H1 (cell line): ENCODE data around the gene FAM241B. TPM values are rescaled to one million over a fixed set of nuclear protein-coding genes. Genes with fewer than 3 reads are reported as not detected.
A peak's percentile ranks its signal among the peaks of the same experiment; 100 is the strongest.

ENCODE experiments used
- CTCF ChIA-PET: fragments of 300-600 bp; sonication (Branson Sonifier 250); formaldehyde crosslinking; loops from one replicate; lab custom pipeline; 2021; ENCODE audit not compliant: partially characterized antibody; lab: Charles Lee
- POLR2A ChIA-PET: fragments of 300-600 bp; sonication (Branson Sonifier 250); formaldehyde crosslinking; loops from one replicate; lab custom pipeline; 2021; ENCODE audit warnings: inconsistent platforms; ENCODE audit not compliant: partially characterized antibody; lab: Charles Lee
- DNase-seq, 2 experiments: peaks; one replicate each; pipeline versions ENCODE4 v3.0.0 to v3.0.0-alpha.2; 2010 to 2022; ENCODE audit warnings: low spot score in 2 of 2, low read depth in 1 of 2, mixed read lengths in 1 of 2
- FAIRE-seq: peaks from 2 replicates; lab custom pipeline; 2011; peaks lifted over from hg19 to GRCh38; lab: Jason Lieb, UNC
- H2AFZ ChIP-seq: 2 replicates; pipeline ENCODE4 v1.8.1; 2012; ENCODE audit warnings: low read length, inconsistent platforms
- H2AK5ac ChIP-seq: 2 replicates; pipeline ENCODE4 v1.6.1; 2013; ENCODE audit warnings: low read depth, low read length
- H2BK120ac ChIP-seq: replicated peaks from 2 replicates; pipeline ENCODE3; 2013; ENCODE audit warnings: low read depth, low read length, inconsistent platforms
- H2BK12ac ChIP-seq: 2 replicates; pipeline ENCODE4 v1.6.1; 2013; ENCODE audit warnings: low read depth, low read length
- H2BK15ac ChIP-seq: 2 replicates; pipeline ENCODE4 v1.6.1; 2013; ENCODE audit warnings: low read length
- H2BK20ac ChIP-seq: 2 replicates; pipeline ENCODE4 v1.6.1; 2013; ENCODE audit warnings: low read length
- H2BK5ac ChIP-seq: 2 replicates; pipeline ENCODE4 v1.6.1; 2013; ENCODE audit warnings: low read depth, low read length
- H3K14ac ChIP-seq: 2 replicates; pipeline ENCODE4 v1.6.1; 2013; ENCODE audit warnings: inconsistent platforms; ENCODE audit not compliant: insufficient read length
- H3K18ac ChIP-seq: 2 replicates; pipeline ENCODE4 v1.6.1; 2013; ENCODE audit warnings: low read length; ENCODE audit errors: extremely low read depth
- H3K23ac ChIP-seq: 2 replicates; pipeline ENCODE4 v1.6.1; 2013; ENCODE audit warnings: inconsistent platforms; ENCODE audit not compliant: insufficient read length
- H3K23me2 ChIP-seq: 2 replicates; pipeline ENCODE4 v1.6.1; 2013; ENCODE audit warnings: low read depth, low read length
- H3K27ac ChIP-seq: 2 replicates; pipeline ENCODE4 v1.6.1; 2011; ENCODE audit warnings: low read depth, low read length, inconsistent platforms
- H3K27me3 ChIP-seq, 4 experiments: replicated peaks in 1 of 4; 1 replicate in 1 of 4; 2 replicates in 3 of 4; pipeline versions ENCODE4 v1.6.1 to v1.8.1; 2011 to 2013; ENCODE audit warnings: low read length in 3 of 4, mild to moderate bottlenecking in 3 of 4, inconsistent platforms in 2 of 4, mixed read lengths in 2 of 4, moderate library complexity in 1 of 4; ENCODE audit not compliant: control insufficient read depth in 3 of 4, insufficient read depth in 3 of 4; ENCODE audit errors: extremely low read depth in 1 of 4
- H3K36me3 ChIP-seq, 4 experiments: 2 replicates each; pipeline versions ENCODE4 v1.6.1 to v1.8.1; 2011 to 2013; ENCODE audit warnings: mild to moderate bottlenecking in 4 of 4, low read length in 3 of 4, moderate library complexity in 2 of 4, control low read depth in 1 of 4, inconsistent platforms in 1 of 4; ENCODE audit not compliant: insufficient read depth in 4 of 4, control insufficient read depth in 2 of 4
- H3K4ac ChIP-seq: replicated peaks from 2 replicates; pipeline ENCODE3; 2013; ENCODE audit warnings: low read length, low read depth, mixed read lengths, inconsistent platforms; ENCODE audit not compliant: insufficient read length
- H3K4me1 ChIP-seq, 4 experiments: replicated peaks in 1 of 4; 1 replicate in 1 of 4; 2 replicates in 3 of 4; pipeline versions ENCODE4 v1.6.1 to v1.8.1; 2011 to 2013; ENCODE audit warnings: low read length in 3 of 4, inconsistent platforms in 2 of 4, mixed read lengths in 1 of 4; ENCODE audit not compliant: insufficient read depth in 4 of 4, control insufficient read depth in 3 of 4
- H3K4me2 ChIP-seq, 2 experiments: 2 replicates each; pipeline versions ENCODE4 v1.6.1 to v1.8.1; 2011 to 2013; ENCODE audit warnings: low read depth in 2 of 2, low read length in 2 of 2, control low read depth in 1 of 2, inconsistent platforms in 1 of 2, mild to moderate bottlenecking in 1 of 2; ENCODE audit not compliant: insufficient read depth in 1 of 2
- H3K4me3 ChIP-seq, 4 experiments: fragments of 200-600, 300-600 bp in 1 of 4; sonication (generic), shearing (Covaris generic), sonication (Bioruptor Twin) in 1 of 4; 2 replicates each; pipeline versions ENCODE4 v1.5.1 to v1.8.1; 2011 to 2016; ENCODE audit warnings: low read length in 4 of 4, low read depth in 3 of 4, control low read depth in 2 of 4, inconsistent platforms in 2 of 4, mild to moderate bottlenecking in 2 of 4, mixed read lengths in 1 of 4, moderate library complexity in 1 of 4; ENCODE audit not compliant: insufficient read depth in 2 of 4; ENCODE audit errors: extremely low read depth in 1 of 4
- H3K56ac ChIP-seq: replicated peaks from 2 replicates; pipeline ENCODE3; 2013; ENCODE audit warnings: low read depth, mild to moderate bottlenecking, mixed read lengths, low read length, inconsistent platforms; ENCODE audit not compliant: insufficient read length
- H3K79me1 ChIP-seq: 2 replicates; pipeline ENCODE4 v1.6.1; 2013; ENCODE audit warnings: low read depth, low read length, control low read depth
- H3K79me2 ChIP-seq, 2 experiments: 2 replicates each; pipeline versions ENCODE4 v1.6.1 to v1.8.1; 2012 to 2013; ENCODE audit warnings: low read length in 2 of 2, mild to moderate bottlenecking in 2 of 2, inconsistent platforms in 1 of 2; ENCODE audit not compliant: insufficient read depth in 2 of 2, control insufficient read depth in 1 of 2
- H3K9ac ChIP-seq, 4 experiments: replicated peaks in 1 of 4; 1 replicate in 1 of 4; 2 replicates in 3 of 4; pipeline versions ENCODE4 v1.6.1 to v1.8.1; 2011 to 2013; ENCODE audit warnings: low read depth in 3 of 4, low read length in 3 of 4, control low read depth in 2 of 4, mild to moderate bottlenecking in 2 of 4, moderate library complexity in 2 of 4, inconsistent platforms in 1 of 4; ENCODE audit errors: extremely low read depth in 1 of 4
- H3K9me3 ChIP-seq, 2 experiments: 2 replicates each; pipeline versions ENCODE4 v1.6.1 to v1.8.1; 2012 to 2013; ENCODE audit warnings: mild to moderate bottlenecking in 2 of 2, moderate library complexity in 2 of 2, control low read depth in 1 of 2, inconsistent platforms in 1 of 2, low read depth in 1 of 2, low read length in 1 of 2, mixed read lengths in 1 of 2; ENCODE audit not compliant: insufficient read depth in 2 of 2
- H4K20me1 ChIP-seq, 2 experiments: replicated peaks in 1 of 2; 2 replicates each; pipeline versions ENCODE3 to v1.8.1; 2011 to 2013; ENCODE audit warnings: inconsistent platforms in 2 of 2, low read length in 2 of 2, mild to moderate bottlenecking in 1 of 2; ENCODE audit not compliant: insufficient read depth in 2 of 2, control insufficient read depth in 1 of 2
- H4K5ac ChIP-seq: 2 replicates; pipeline ENCODE4 v1.6.1; 2013; ENCODE audit warnings: low read length, low read depth, mixed read lengths, inconsistent platforms; ENCODE audit not compliant: insufficient read length
- H4K8ac ChIP-seq: 2 replicates; pipeline ENCODE4 v1.8.0; 2013; ENCODE audit warnings: mild to moderate bottlenecking, moderate library complexity, low read length, inconsistent platforms; ENCODE audit not compliant: insufficient read depth; ENCODE audit errors: extremely low read depth
- H4K91ac ChIP-seq: replicated peaks from 2 replicates; pipeline ENCODE3; 2013; ENCODE audit warnings: low read length, mixed read lengths, inconsistent platforms; ENCODE audit not compliant: insufficient read length
- EGR1 ChIP-seq: IDR thresholded peaks from 2 replicates; pipeline ENCODE4 v1.6.1; 2011; ENCODE audit warnings: low read depth, low read length, borderline replicate concordance
- GTF2F1 ChIP-seq: IDR thresholded peaks from 2 replicates; pipeline ENCODE4 v1.6.1; 2012; ENCODE audit warnings: low read depth, low read length, improper control_type of control experiment, borderline replicate concordance
- PHF8 ChIP-seq: fragments of 200-600 bp; sonication (generic); conservative IDR thresholded peaks from 2 replicates; pipeline ENCODE4 v1.7.1; 2012; ENCODE audit warnings: low read depth, mild to moderate bottlenecking, inconsistent platforms, low read length, moderate library complexity
- RNF2 ChIP-seq: fragments of 200-900, 300-1000 bp; sonication (generic); IDR thresholded peaks from 2 replicates; pipeline ENCODE4 v1.7.1; 2016; ENCODE audit warnings: borderline replicate concordance, low read depth, mild to moderate bottlenecking, antibody characterized with exemption, low read length; ENCODE audit not compliant: poor library complexity, severe bottlenecking; ENCODE audit errors: missing control alignments
- RXRA ChIP-seq: IDR thresholded peaks from 2 replicates; pipeline ENCODE4 v1.6.1; 2011; ENCODE audit warnings: low read depth, mild to moderate bottlenecking, low read length, moderate library complexity; ENCODE audit not compliant: insufficient read depth
- SP2 ChIP-seq: IDR thresholded peaks from 2 replicates; pipeline ENCODE4 v1.6.1; 2012; ENCODE audit warnings: mild to moderate bottlenecking, low read length, inconsistent platforms
- SRF ChIP-seq: IDR thresholded peaks from 2 replicates; pipeline ENCODE4 v1.6.1; 2011; ENCODE audit warnings: mild to moderate bottlenecking, low read depth, low read length, moderate library complexity
- WGBS, 2 experiments: shearing (Covaris generic) in 1 of 2; methylation state at CpG; one replicate each; pipeline versions ENCODE4 v1.1.6 to v1.1.7; 2013 to 2015; ENCODE audit warnings: low lambda C conversion rate in 2 of 2, mixed read lengths in 2 of 2, inconsistent platforms in 1 of 2, low coverage in 1 of 2, missing lambda C conversion rate in 1 of 2; ENCODE audit not compliant: insufficient replicate concordance in 2 of 2, insufficient coverage in 1 of 2, insufficient read length in 1 of 2; ENCODE audit errors: extremely low coverage in 1 of 2, missing lambda C conversion rate in 1 of 2; 5-methylcytosine and 5-hydroxymethylcytosine counted together
- polyA plus RNA-seq, 7 experiments: library from polyadenylated mRNA; depleted of rRNA in 3 of 7; stranded (reverse) in 5 of 7; unstranded in 2 of 7; fragments of >200 nt in 5 of 7; fragments of 200-250 nt in 2 of 7; gene quantifications; 1 replicate in 5 of 7; 2 replicates in 1 of 7; 4 replicates in 1 of 7; pipeline versions ENCODE4 v1.2.1 to v1.2.3, GENCODE V29; 2011 to 2013; ENCODE audit warnings: missing spikeins in 2 of 7, mixed read lengths in 2 of 7
- total RNA-seq: library from RNA; stranded (reverse); fragmentation: NEBNext Ultra II Directional; extraction: Animal tissue kit (Norgen Biotek cat#: 25700); gene quantifications from 2 replicates; pipeline ENCODE4 v1.2.1, GENCODE V29; 2021
- TF ChIP-seq, protein P1 (sequence below), 3 experiments: IDR thresholded peaks; 1 replicate in 2 of 3; 2 replicates in 1 of 3; pipeline versions ENCODE4 v1.5.1 to v1.6.1; 2011; ENCODE audit warnings: low read length in 3 of 3, mild to moderate bottlenecking in 3 of 3, inconsistent platforms in 2 of 3, low read depth in 1 of 3, moderate library complexity in 1 of 3; ENCODE audit not compliant: insufficient read depth in 1 of 3; ENCODE audit errors: control extremely low read depth in 1 of 3

The FAM241B gene
- total and polyA plus RNA-seq, 2 of the 8 experiments (the other 6 are each of a cell fraction or from before 2014, with no cell fraction given): 19.3 to 30.1 TPM

GRCh38 chr10:69659241-69660038 lies 29.4 kb downstream of the FAM241B start:
- H4K5ac ChIP-seq: no peak overlapping the region
- H3K27me3 ChIP-seq: peaks cover 0 to 3% (median 0%) of the 10 kb centered on the region in 4 experiments; a peak in 4 of 7 replicates
- H3K36me3 ChIP-seq: no peaks in the 10 kb centered on the region
- no peaks in the 10 kb centered on the region for H3K79me1 ChIP-seq
- no peak overlapping the region; the same call in 1 of the 2 replicates for H3K18ac ChIP-seq
- no peak overlapping the region for H2BK20ac ChIP-seq
- H2BK12ac ChIP-seq: no peak overlapping the region
- no peaks in the 10 kb centered on the region for H3K79me2 ChIP-seq
- no peak overlapping the region for H2BK5ac ChIP-seq
- DNase-seq: no peak
- H3K9ac ChIP-seq: no peak overlapping the region
- POLR2A ChIA-PET: interaction anchor here (0.6 kb wide), 1 partner anchor 714 kb away, joined by 3 read pairs; no protein-coding TSS in a partner anchor
- H2AFZ ChIP-seq: no peak overlapping the region
- H3K23ac ChIP-seq: no peak overlapping the region
- CTCF ChIA-PET: interaction anchor here (1.3 to 59.4 kb wide), 6 partner anchors 8 to 142 kb away, joined by 3 to 1374 read pairs (median 1030); no protein-coding TSS in a partner anchor
- WGBS, 2 experiments: 79% methylated on average over 13 of the region's 13 CpGs; no CpG with 5 or more reads in 1 of the 2 experiments
- no peaks in the 10 kb centered on the region for H4K20me1 ChIP-seq
- no peak overlapping the region for H3K4me3 ChIP-seq
- no peak for FAIRE-seq
- no peak overlapping the region for H3K4me2 ChIP-seq
- H4K8ac ChIP-seq: no peak overlapping the region
- H4K91ac ChIP-seq: no peak overlapping the region
- no peak overlapping the region for H2BK15ac ChIP-seq
- peaks cover 0 to 28% (median 17%) of the 10 kb centered on the region in 4 experiments; a peak in 6 of 7 replicates for H3K4me1 ChIP-seq
- H3K4ac ChIP-seq: no peak overlapping the region
- no peak overlapping the region for H3K56ac ChIP-seq
- no peaks in the 10 kb centered on the region for H3K9me3 ChIP-seq
- no peak overlapping the region for H3K14ac ChIP-seq
- H2AK5ac ChIP-seq: 0 out of 2 replicates have a peak overlapping the region, but pooled peaks have one; percentile 65
- H3K27ac ChIP-seq: no peak overlapping the region
- H2BK120ac ChIP-seq: no peak overlapping the region
- no peaks in the 10 kb centered on the region for H3K23me2 ChIP-seq
- TF ChIP-seq EGR1: no peak
- TF ChIP-seq, protein P1, sequence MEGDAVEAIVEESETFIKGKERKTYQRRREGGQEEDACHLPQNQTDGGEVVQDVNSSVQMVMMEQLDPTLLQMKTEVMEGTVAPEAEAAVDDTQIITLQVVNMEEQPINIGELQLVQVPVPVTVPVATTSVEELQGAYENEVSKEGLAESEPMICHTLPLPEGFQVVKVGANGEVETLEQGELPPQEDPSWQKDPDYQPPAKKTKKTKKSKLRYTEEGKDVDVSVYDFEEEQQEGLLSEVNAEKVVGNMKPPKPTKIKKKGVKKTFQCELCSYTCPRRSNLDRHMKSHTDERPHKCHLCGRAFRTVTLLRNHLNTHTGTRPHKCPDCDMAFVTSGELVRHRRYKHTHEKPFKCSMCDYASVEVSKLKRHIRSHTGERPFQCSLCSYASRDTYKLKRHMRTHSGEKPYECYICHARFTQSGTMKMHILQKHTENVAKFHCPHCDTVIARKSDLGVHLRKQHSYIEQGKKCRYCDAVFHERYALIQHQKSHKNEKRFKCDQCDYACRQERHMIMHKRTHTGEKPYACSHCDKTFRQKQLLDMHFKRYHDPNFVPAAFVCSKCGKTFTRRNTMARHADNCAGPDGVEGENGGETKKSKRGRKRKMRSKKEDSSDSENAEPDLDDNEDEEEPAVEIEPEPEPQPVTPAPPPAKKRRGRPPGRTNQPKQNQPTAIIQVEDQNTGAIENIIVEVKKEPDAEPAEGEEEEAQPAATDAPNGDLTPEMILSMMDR (IDR thresholded peaks at IDR 0.05; ENCODE audit: control extremely low read depth in 1 of 3, insufficient read depth in 1 of 3, low read depth in 1 of 3, low read length in 3 of 3): no peak
- no peak for TF ChIP-seq SP2
- no peak for TF ChIP-seq RXRA
- no peak for TF ChIP-seq GTF2F1
- TF ChIP-seq RNF2: no peak
- no peak for TF ChIP-seq SRF
- no peak for TF ChIP-seq PHF8
